Measurements from ENCODE around the gene INPP5A. TPM values are rescaled to one million over a fixed set of nuclear protein-coding genes. Genes with fewer than 3 reads are reported as not detected.

INPP5A gene
- total and polyA plus RNA-seq, 2 of the 13 experiments (the other 11 are each of a cell fraction or from before 2014, with no cell fraction given) = 17.5 to 37.9 TPM

- no peak for TF ChIP-seq ZBTB46 (CRISPR knock-in tag; IDR thresholded peaks at IDR 0.05; ENCODE audit: borderline replicate concordance)
Observed at GRCh38 chr10:132827423-132827789, 289.8 kb downstream of the INPP5A start (continued).

DNA sequence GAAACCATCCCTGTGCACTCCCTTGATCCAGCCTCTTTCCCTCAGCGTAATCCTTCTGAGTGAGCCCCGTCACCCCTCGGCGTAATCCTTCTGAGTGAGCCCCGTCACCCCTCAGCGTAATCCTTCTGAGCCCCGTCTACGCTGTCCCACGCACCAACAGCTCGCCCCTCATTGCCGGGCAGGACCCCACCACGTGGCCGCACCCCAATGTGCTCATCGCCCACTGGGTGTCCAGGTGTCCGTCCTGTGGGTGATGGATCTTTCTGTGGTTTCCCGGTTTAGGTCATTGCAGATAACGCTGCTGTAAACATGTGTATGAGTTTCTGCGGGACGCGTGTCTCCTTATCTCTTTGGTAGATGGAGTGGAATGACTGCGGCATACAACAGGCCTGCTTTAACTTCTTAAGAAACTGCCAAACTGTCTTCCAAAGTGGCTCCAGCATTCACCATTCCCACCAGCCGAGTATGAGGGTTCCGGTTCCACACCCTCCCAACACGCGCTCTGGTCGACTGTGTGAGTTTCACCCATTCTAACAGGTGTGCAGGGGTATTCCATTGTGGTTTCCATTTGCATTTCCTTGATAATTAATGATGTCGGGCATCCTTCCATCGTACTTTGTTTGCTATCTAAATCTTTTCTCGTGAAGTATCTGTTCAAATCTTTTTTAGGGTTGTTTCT lies 290.4 kb downstream of the INPP5A start:
- FAIRE-seq (no peak), DNase-seq (ENCODE audit: low spot score) (no peak), ATAC-seq (no peak)
- Histone ChIP-seq H2AFZ (ENCODE audit: low read length) (no peak overlapping the region), H3K9me3 (ENCODE audit: low read length) (peaks cover 24% of the 10 kb centered on the region), H3K27me3 (ENCODE audit: control insufficient read depth in 1 of 2, insufficient read depth in 2 of 2, low read length in 2 of 2) (peaks cover 0 to 30% of the 10 kb centered on the region in 2 experiments; a peak in 3 of 5 replicates), H3K36me3 (replicated peaks in 1 of 2; ENCODE audit: control insufficient read depth in 1 of 2, insufficient read depth in 2 of 2, low read length in 2 of 2) (no peaks in the 10 kb centered on the region), H3K9ac (ENCODE audit: insufficient read depth, low read depth, low read length) (no peak overlapping the region), H3K4me1 (ENCODE audit: insufficient read depth, low read length) (peaks cover 10% of the 10 kb centered on the region), H4K20me1 (ENCODE audit: insufficient read depth, low read length) (no peaks in the 10 kb centered on the region), H3K27ac (ENCODE audit: extremely low read length, insufficient read depth, low read length) (no peak overlapping the region), H3K4me2 (ENCODE audit: low read depth, low read length) (no peak overlapping the region), H3K79me2 (ENCODE audit: insufficient read depth, low read length) (no peaks in the 10 kb centered on the region), H3K4me3 (replicated peaks in 1 of 3; ENCODE audit: insufficient read depth in 1 of 3, low read depth in 2 of 3, low read length in 3 of 3) (no peak overlapping the region; a peak in 1 of 6 replicates)
- CTCF ChIA-PET (ENCODE audit: low intra/inter-chr PET ratio, low total read pairs) = no interaction called here
- intact Hi-C loops (cut with micrococcal nuclease; ENCODE audit: unreplicated experiment) = no loop called here
- WGBS (ENCODE audit: low lambda C conversion rate) = 66% methylated on average over 29 of the region's 29 CpGs
- in situ Hi-C loops (cut with HindIII; ENCODE audit: extremely low pct_ligation_motif_present, low pct_unique_long_range_greater_than_20kb) = no loop called here
- POLR2A ChIA-PET = no interaction called here
- BruUV-seq (replicated peaks) = no TSS peak
- TF ChIP-seq RXRA (CRISPR knock-in tag; IDR thresholded peaks at IDR 0.05) (no peak), ZNF670 (CRISPR knock-in tag; IDR thresholded peaks at IDR 0.05; ENCODE audit: borderline replicate concordance) (no peak), RBFOX2 (IDR thresholded peaks at IDR 0.05; ENCODE audit: low read depth, low read length) (no peak), ZNF414 (CRISPR knock-in tag; IDR thresholded peaks at IDR 0.05) (no peak), CHD2 (IDR thresholded peaks at IDR 0.05; ENCODE audit: low read depth, low read length) (no peak), CSRNP1 (CRISPR knock-in tag; IDR thresholded peaks at IDR 0.05) (no peak), ZNF781 (CRISPR knock-in tag; IDR thresholded peaks at IDR 0.05; ENCODE audit: borderline replicate concordance, not compliant biosample characterization) (no peak), TEAD3 (CRISPR knock-in tag; optimal IDR thresholded peaks at IDR 0.05; ENCODE audit: borderline replicate concordance) (no peak), PTBP1 (IDR thresholded peaks at IDR 0.05; ENCODE audit: low read depth, low read length, poor library complexity, severe bottlenecking) (no peak), DRAP1 (CRISPR knock-in tag; IDR thresholded peaks at IDR 0.05) (no peak)
- TF ChIP-seq, protein P1, sequence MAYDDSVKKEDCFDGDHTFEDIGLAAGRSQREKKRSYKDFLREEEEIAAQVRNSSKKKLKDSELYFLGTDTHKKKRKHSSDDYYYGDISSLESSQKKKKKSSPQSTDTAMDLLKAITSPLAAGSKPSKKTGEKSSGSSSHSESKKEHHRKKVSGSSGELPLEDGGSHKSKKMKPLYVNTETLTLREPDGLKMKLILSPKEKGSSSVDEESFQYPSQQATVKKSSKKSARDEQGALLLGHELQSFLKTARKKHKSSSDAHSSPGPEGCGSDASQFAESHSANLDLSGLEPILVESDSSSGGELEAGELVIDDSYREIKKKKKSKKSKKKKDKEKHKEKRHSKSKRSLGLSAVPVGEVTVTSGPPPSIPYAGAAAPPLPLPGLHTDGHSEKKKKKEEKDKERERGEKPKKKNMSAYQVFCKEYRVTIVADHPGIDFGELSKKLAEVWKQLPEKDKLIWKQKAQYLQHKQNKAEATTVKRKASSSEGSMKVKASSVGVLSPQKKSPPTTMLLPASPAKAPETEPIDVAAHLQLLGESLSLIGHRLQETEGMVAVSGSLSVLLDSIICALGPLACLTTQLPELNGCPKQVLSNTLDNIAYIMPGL (CRISPR knock-in tag; IDR thresholded peaks at IDR 0.05; ENCODE audit: borderline replicate concordance in 1 of 2, low read depth in 1 of 2) = no peak

Data from HepG2 (cell line).